UCSD-AML1 (cell line): ENCODE results near the gene RIC3.

ENCODE experiments used
- DNase-seq: peaks from one replicate; lab custom pipeline; 2025; ENCODE audit not compliant: unreplicated experiment; lab: John Stamatoyannopoulos, UW

Gene RIC3

DNA sequence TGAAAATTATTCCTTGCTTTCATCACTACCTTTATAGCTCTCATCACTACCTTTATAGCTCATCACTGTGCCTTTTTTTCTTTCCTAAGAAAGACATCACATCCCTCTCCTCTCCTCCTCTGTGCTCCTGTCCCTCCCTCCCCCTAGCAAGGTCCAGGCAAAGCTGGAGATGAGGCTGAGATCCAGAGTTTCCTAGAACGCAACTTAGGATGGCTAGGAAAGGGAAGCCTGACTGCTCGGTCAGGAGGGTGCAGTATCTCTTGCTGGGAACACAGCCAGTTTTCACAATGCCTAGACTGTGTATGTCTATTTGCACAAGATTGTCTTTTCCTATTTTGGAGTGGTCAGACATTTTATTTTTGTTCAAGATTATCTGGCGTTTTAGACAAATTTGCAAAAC is 63.2 kb downstream of the RIC3 start:
- DNase-seq, result no peak

DNA sequence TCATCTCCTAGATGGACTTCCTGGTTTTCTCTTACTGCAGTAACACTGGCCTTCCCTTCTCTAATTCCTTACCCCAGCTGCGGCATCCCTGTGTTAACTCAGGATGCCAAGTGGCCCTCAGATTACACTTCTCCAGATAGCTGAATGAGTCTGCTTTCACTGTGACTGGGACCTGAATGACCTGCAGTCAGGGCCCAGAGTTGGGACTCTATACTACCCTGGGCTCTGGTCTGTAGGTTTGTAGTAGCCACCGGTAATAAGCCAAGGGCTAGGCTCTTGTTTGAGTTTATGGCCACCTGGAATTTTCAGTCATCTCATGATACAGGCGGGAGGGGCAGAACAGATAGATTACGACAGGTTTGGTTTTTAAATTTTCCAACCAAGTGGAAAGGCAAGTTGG is 63.7 kb downstream of the RIC3 start:
- DNase-seq, result no peak

DNA sequence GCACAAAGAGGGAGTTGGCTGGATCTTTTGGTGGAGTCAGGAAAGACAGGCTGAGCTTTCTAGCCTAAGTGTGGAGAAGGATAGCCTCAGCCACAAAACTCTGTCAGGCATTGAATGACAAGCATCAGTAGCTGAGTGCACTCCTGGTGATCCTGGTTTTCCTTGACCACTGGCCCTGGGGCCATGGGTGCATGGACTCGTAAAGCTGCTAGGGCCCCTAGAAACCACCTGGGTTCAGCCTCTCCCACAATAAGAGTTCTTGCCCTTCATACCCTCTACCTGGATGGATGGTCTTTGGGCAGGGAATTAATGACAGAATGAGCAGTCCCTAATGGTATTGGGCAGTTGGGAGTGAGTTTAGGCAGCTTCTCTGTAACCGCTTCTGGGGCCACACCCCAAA is 64.9 kb downstream of the RIC3 start:
- DNase-seq, result no peak

DNA sequence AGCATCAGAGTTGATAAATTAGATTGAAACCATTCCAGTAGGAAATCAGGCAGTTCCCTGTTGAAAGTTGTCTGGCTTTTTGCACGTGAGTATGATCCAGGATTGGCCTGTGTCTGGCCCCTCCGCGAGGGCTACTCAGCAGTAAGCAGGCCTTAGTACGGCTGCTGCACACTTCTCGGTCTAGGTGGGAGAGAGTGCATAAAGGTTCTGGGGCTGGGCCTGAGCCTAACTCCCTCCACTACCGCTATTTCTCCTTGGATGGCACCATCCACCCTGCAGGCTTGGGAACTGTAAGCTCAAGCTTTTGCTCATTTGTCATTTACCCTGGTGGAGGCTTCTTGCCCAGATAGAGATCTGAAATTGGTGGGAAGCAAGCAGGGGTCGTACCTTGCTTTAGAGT is 65.9 kb downstream of the RIC3 start:
- no peak for DNase-seq

DNA sequence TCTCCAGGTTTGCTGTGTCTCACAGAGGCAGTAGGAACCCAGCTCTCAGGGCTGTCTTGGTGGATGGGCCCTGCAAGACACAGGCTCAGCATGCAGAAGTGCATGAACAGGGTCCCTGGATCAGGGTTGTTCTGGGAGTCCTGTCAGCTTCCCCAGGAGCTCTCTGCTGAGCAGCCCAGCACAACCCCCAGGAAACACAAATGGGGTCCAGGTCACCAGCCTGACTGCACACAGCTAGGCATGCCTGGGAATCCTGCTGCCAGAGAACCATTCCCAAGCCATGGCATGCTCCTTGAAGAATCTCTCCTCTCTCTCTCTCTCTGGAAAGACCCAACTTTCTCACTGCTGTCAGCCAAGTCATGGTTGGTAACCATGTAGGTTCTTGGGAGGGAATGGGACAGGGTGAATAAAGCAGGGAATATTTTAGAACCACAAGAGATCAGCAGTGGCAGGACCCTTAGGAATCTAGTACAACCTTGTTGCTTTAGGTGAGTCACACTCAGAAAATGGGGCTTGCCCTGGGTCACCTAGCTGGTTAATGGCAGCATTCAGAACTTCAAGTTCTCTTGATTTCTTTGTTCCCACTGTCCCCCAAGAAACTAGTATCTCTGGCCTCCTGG is 66.4 kb downstream of the RIC3 start:
- no peak for DNase-seq

DNA sequence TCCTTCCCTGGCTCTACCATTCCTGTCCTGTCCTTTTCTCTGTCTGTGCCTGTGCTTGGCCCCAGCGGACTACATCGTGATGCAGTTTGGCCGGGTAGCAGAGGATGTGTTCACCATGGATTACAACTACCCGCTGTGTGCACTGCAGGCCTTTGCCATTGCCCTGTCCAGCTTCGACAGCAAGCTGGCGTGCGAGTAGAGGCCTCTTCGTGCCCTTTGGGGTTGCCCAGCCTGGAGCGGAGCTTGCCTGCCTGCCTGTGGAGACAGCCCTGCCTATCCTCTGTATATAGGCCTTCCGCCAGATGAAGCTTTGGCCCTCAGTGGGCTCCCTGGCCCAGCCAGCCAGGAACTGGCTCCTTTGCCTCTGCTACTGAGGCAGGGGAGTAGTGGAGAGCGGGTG is 67.4 kb downstream of the RIC3 start:
- DNase-seq, result no peak

DNA sequence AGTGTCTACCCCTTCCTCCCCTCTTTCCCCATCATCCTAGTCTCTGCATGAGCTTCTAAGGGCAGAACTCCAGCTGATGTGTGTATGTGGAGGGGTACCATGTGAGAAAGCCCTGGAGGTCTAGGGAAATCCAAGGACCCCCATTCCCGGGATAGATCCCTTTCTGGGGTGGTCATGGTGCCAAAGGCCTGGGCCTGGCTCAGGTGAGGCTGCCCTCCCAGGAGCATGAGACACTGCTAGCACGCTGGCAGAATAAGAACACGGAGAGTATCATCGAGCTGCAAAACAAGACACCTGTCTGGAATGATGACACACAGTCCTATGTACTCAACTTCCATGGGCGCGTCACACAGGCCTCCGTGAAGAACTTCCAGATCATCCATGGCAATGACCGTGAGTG is 68.2 kb downstream of the RIC3 start:
- no peak for DNase-seq

DNA sequence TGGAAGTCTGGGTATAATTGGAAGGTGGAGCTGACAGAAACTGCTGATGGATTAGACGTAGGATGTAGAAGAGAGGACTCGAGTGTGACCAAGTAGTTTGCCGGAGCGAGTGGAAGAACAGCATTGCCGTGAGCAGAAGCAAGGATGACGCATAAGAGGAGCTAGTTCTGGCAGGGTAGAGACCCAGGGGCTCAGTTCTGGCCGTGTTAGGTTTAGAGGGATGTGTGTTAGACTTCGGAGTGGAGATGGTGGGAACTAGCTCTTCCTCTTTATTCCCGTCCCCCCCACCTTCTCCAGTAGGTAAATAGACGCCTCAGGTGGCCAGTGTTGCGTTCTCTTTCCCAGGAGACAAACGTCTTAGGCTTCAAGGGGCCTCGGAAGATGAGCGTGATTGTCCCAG is 68.7 kb downstream of the RIC3 start:
- no peak for DNase-seq

DNA sequence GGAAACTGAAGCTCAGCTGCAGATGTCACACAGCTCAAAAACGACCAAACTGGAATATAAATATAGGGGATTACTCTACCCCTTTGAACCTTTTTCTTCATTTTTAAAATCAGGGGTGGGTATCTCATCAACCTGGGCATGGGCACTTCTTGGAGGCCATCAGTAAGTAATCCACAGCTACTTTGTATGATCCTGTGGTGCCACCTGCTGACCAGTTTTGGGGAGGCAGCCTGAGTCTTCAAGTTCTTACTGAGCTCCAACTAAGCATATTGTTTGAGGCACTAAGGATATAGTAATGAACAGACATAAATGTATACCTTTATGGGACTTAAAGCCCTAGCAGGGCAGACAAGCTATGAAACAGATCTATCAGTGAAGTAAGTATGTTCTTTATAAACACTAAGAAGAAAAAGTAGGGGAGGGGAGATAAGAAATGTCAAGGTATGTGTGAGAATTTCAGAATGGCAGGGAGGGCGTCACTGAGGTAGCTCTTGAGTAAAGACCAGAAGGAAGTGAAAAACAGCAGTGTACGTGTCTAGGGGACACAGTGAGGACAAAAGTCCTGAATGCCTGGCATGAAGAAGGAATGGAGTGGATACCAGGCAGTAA is 69.4 kb downstream of the RIC3 start:
- DNase-seq, result peak; percentile 76

DNA sequence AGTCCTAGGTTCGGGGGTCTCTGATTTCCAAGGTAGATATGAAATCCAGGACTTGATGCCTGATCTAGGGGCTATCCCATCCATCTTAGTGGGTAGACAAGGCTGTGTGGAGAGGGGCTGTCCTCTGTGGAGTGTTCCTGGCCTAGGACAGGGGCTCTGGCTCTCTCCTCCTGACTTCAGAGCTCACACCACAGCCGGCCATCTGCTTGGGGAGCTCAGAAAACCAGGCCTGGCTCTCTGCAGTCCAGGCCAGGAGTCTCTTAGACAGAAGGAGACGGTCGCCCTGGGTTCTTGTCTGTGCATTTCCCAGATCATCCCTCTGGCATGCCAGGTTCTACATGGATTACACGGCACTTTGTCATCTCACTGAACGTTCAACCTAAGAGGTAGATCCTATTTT is 69.9 kb downstream of the RIC3 start:
- DNase-seq, result no peak

DNA sequence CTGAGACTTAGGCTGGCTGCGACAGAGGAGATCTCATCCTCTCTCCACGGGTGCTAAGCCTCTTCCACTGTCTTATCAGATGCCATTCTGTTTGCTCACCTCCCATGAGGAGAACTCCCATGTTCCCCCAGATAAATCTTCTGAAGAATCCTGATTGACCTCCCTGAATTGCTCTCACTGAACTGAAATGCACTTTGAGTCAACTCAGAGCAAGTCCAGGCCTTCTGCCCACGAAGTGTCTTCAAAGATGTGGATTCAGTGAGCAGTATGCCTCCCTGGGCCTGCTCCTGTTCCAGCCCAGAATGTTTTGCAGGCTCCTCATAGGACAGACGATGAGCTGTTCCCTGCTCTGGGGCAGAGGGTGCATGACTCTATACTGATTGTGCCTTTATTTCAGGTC is 70.5 kb downstream of the RIC3 start:
- no peak for DNase-seq

DNA sequence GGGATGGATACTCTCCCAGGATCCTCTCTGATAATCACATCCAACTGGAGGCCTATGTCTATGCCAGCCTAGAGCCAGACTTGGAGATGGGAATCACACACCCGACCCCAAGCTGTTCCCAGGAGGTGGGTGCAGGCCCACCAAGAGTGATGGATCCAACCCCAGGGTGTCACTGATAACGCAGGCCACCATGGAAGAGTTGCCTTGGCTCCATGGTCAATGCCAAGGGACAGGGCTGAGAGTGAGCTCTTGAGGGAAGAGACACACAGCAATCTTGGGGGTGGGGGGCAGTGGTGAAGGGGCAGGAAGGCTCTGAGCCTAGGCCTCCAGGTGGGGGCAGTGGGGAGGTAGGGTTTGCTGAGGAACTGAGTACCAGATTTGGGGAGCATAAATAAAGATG is 70.9 kb downstream of the RIC3 start:
- DNase-seq, result no peak

DNA sequence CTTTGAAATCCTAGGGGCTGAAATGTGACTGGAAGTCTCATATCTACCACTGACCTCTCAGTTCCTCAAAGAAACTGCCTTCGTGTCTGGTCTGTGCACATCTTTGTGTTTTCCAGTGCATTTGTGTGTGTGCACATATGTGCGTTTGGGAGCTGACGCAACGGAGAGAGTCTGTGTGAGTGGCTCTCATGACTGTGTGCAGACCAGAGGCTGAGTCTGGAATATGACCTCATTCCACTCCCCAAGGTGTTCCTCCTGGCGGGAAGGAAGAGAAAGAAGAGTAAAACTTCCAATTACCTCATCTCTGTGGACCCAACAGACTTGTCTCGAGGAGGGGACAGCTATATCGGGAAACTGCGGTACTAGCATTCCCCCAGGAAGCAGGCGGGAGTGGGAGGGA is 71.4 kb downstream of the RIC3 start:
- no peak for DNase-seq

DNA sequence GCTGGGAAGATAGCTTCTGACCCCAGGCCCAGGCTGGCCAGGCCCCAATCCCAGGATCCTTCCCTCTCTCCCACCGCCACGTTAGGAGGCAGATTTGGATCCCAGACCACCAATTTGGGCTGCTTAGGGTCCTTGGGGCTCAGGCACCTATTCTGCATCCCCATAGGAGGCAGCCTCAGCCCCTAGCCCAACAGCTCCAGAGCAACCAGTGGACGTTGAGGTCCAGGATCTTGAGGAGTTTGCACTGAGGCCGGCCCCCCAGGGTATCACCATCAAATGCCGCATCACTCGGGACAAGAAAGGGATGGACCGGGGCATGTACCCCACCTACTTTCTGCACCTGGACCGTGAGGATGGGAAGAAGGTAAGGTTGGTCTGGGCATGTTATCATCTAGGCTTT is 71.8 kb downstream of the RIC3 start:
- no peak for DNase-seq

DNA sequence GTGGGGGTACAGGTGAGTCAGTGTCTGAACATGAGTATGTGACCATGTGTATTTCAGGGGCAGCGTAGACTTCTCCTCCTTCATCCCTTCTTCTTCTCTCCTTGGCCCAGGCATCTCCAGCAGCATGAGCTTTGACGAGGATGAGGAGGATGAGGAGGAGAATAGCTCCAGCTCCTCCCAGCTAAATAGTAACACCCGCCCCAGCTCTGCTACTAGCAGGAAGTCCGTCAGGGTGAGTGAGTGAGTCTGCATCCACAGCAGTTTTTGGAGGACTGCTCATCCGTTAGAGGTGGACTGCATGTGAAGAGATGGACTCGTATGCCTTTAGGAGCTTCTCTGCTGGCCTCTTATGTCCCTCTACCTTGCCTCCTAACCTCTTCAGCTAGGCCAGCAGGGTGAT is 72.2 kb downstream of the RIC3 start:
- no peak for DNase-seq

DNA sequence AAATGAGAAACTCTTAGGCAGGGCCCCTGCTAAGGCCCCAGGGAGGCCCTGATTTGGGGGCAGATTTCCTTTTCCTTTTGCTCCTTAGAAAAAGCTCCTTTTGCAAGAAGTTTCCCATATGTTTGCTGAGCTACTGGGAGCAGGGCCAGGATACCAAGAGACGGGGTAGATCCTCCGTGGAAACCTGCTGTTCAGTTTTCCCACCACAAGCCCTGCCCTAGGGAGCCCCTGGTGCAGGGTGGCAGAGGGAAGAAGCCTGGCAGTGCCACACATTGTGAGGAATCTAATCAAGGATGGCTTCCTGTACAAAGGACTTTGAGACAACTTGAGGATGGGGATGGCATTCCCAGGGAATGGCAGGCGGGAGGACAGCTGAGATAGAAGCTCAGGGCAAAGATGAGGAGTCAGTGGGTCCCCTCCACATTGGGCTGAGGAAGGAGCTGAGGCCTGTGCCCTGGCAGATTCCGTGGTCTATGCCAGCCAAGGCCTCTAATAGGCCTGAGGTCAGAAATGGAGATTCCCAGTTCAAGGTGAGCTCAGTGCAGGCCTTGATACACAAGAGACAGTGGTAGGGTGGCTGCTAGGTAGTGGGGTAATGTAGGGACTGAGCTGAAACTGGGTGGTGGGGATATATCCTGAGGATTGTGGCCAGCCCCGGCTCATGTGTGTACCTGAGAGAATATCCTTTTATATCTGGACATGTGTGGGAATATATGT is 72.9 kb downstream of the RIC3 start:
- no peak for DNase-seq

DNA sequence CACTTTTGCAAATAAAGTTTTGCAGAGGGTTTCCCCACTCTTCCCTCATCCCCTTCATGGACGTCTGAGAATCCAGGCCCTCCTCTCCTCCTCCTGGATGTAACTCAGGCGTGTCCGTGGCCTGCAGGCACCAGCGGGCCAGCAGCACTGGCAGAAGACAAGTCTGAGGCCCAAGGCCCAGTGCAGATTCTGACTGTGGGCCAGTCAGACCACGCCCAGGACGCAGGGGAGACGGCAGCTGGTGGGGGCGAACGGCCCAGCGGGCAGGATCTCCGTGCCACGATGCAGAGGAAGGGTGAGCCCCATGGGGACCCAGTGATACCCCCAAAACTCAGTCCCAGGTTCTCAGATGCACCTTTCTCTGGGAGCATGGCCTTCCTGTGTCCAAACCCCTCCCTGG is 73.5 kb downstream of the RIC3 start:
- DNase-seq, result no peak

DNA sequence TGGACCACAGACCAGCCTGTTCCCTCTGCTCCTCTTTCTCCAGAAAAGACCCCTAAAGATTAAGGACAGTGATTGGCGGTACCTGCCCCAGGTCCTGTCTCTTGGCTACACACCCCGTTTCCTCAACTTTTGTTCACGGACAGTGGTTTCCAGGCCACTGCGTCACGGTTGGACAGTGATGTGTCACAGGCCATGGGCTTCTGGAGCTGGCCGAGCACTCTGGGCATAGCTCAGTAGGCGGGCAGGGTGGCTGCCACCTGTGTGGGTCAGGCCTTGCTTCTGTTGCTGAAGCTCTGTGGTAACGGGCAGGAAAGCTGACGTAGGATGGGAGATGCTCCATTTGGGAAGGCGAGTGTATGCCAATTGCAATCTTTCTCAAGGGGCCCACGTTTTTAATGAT is 74.2 kb downstream of the RIC3 start:
- DNase-seq, result no peak

DNA sequence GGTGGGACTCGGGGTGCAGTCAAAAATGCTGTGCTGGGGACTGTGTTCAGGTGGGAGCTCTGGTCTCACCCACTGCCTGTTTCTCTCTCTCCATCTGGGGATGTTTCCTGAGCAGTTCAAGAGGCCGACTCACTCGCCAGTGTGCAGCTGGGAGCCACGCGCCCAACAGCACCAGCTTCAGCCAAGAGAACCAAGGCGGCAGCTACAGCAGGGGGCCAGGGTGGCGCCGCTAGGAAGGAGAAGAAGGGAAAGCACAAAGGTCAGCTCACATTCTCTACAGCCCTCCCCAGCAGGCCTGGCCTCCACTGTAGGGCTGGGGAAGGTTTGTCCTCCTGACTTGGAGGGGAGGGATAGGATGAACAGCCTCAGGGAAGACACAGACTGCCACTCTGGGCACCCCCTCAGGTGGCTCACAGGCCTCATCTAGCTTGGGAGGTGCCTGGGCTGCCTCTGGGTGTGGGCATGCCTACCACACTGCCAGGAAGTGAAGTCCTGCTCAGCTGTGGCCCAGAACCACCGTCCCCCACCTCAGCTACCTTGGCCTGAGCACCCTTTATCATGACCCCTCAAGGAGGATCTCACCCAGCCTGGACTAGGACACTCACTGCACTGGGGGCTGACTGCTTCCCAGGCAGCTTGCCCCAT is 74.8 kb downstream of the RIC3 start:
- no peak for DNase-seq

DNA sequence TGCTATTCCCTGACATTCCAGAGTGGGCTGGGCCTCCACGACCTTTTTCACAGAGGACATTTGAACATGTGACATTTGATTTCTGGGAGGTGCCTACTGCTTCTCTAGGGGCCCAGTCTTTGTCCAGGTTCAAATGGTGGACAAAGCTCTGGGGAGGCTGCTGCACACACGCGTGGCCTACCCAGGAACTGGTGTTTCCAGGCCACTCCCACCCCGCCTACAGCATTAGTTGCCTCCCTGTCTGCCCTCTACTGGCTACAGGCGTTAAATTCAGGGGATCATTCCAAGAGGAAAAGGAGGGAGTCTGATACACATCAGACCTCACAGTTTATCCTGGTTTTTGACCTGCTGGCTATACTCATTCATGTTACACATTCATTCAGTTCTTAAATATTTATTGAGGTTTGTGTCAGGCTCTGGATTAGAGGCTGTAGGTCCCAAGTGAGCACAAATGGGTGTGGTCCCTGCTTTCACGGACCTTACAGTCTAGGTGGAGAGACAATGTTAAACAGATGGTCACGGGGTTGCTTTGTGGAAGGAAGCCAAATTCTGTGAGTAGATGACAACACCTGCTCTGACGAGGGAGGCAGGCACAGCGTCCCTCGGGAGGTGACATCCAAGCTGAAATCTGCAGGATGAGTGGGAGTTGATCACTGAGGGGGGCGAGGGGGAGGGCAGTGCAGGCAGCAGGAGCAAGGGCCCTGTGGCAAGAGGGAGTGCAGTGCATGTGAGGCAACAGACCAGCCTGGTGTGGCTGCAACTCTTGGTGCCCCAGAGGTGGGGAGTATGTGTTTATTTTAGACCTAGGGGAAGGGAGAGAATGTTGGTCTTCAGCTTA is 76.0 kb downstream of the RIC3 start:
- peak; percentile 52 for DNase-seq

DNA sequence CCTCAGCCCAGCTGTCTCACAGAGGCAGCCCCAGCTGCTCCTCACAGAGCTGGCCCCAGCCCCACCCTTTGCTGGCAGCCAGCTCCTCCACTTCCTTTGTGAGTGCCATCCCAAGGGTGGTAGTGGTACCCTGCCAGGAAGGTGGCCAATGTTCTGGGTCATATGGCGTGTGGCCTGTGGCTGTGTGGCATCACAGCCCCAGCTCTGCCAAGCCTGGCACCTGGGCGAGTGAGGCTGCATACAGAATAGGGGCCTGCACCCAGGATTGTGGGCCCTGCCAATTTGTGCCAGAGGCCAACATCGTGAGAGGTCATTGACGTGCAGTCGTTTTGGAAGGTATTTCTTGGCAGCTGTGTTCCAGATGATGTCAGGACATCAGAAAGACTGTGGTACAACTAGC is 77.1 kb downstream of the RIC3 start:
- DNase-seq, result no peak
